Measurements from ENCODE around the gene GALNT9. TPM values are rescaled to one million over a fixed set of nuclear protein-coding genes. Genes with fewer than 3 reads are reported as not detected.
"Not testable (repeated sequence)": the region's sequence is repeated elsewhere in the genome, so short reads cannot be mapped to it uniquely, and the experiment has no call there.

Gene GALNT9
- total RNA-seq, 4 donors from 2014 or later: 1.6 TPM; not detected in 3

- Histone ChIP-seq H3K27me3 (peaks cover 0 to 42% of the 10 kb centered on the region in 2 donors), H3K4me1 (no peaks in the 10 kb centered on the region), H3K27ac (no peak overlapping the region), H3K36me3 (no peaks in the 10 kb centered on the region), H3K9me3 (no peaks in the 10 kb centered on the region), H3K4me3 (no peak overlapping the region)
- TF ChIP-seq EP300 (IDR thresholded peaks at IDR 0.05) (no peak), POLR2A (IDR thresholded peaks at IDR 0.05) (no peak)
- TF ChIP-seq, protein P1, sequence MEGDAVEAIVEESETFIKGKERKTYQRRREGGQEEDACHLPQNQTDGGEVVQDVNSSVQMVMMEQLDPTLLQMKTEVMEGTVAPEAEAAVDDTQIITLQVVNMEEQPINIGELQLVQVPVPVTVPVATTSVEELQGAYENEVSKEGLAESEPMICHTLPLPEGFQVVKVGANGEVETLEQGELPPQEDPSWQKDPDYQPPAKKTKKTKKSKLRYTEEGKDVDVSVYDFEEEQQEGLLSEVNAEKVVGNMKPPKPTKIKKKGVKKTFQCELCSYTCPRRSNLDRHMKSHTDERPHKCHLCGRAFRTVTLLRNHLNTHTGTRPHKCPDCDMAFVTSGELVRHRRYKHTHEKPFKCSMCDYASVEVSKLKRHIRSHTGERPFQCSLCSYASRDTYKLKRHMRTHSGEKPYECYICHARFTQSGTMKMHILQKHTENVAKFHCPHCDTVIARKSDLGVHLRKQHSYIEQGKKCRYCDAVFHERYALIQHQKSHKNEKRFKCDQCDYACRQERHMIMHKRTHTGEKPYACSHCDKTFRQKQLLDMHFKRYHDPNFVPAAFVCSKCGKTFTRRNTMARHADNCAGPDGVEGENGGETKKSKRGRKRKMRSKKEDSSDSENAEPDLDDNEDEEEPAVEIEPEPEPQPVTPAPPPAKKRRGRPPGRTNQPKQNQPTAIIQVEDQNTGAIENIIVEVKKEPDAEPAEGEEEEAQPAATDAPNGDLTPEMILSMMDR (IDR thresholded peaks at IDR 0.05): no peak
- 72 to 77% methylated on average over 1 of the region's 1 CpG for WGBS, 2 donors
- no peak for DNase-seq (ENCODE audit: low spot score in 2 of 2)
These were observed 102.8 kb downstream of the GALNT9 start for GRCh38 chr12:132226604-132227003.

DNA sequence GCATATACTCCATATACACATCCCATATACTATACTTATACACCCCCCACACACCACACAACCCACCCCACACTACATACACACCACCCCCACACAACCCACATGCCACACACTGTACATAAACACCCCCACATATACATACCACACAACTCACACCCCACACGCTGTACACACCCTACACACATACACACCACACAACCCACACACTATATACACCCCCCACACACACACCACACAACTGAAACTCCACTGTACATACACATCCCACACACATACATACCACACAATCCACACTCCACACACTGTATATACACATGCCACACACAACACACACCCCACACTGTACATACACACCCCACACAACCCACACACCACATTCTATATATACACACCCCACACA lies 104.2 kb downstream of the GALNT9 start:
- Histone ChIP-seq H3K4me3 (no peak overlapping the region), H3K27ac (no peak overlapping the region), H3K4me1 (no peaks in the 10 kb centered on the region), H3K27me3 (peaks cover 0 to 44% of the 10 kb centered on the region in 2 donors), H3K9me3 (peaks cover 0 to 9% (median under 1%) of the 10 kb centered on the region in 4 donors), H3K36me3 (no peaks in the 10 kb centered on the region)
- DNase-seq (ENCODE audit: low spot score in 2 of 2): no peak
- 72 to 96% methylated on average over 1 of the region's 1 CpG for WGBS, 2 donors
- TF ChIP-seq, protein P1 (IDR thresholded peaks at IDR 0.05): no peak
- TF ChIP-seq POLR2A (IDR thresholded peaks at IDR 0.05): no peak
- TF ChIP-seq EP300 (IDR thresholded peaks at IDR 0.05): no peak

GRCh38 chr12:132224484-132224883 lies 104.9 kb downstream of the GALNT9 start:
- Histone ChIP-seq H3K9me3 (peaks cover 0 to 12% (median 1%) of the 10 kb centered on the region in 4 donors), H3K36me3 (no peaks in the 10 kb centered on the region), H3K4me3 (no peak overlapping the region), H3K4me1 (no peaks in the 10 kb centered on the region), H3K27ac (no peak overlapping the region), H3K27me3 (peaks cover 0 to 39% of the 10 kb centered on the region in 2 donors)
- TF ChIP-seq, protein P1 (IDR thresholded peaks at IDR 0.05): no peak
- TF ChIP-seq POLR2A (IDR thresholded peaks at IDR 0.05) (no peak), EP300 (IDR thresholded peaks at IDR 0.05) (no peak)
- 93 to 95% methylated on average over 2 of the region's 2 CpGs for WGBS, 2 donors
- no peak for DNase-seq (ENCODE audit: low spot score in 2 of 2)

GRCh38 chr12:132222808-132223173 lies 106.6 kb downstream of the GALNT9 start:
- Histone ChIP-seq H3K27ac (no peak overlapping the region), H3K9me3 (peaks cover 0 to 12% (median 1%) of the 10 kb centered on the region in 4 donors), H3K36me3 (no peaks in the 10 kb centered on the region), H3K4me3 (no peak overlapping the region), H3K4me1 (no peaks in the 10 kb centered on the region), H3K27me3 (peaks cover 0 to 32% of the 10 kb centered on the region in 2 donors)
- 74 to 81% methylated on average over 6 of the region's 6 CpGs for WGBS, 2 donors
- TF ChIP-seq EP300 (IDR thresholded peaks at IDR 0.05) (no peak), POLR2A (IDR thresholded peaks at IDR 0.05) (no peak)
- TF ChIP-seq, protein P1 (IDR thresholded peaks at IDR 0.05): no peak
- DNase-seq (ENCODE audit: low spot score in 2 of 2): no peak

GRCh38 chr12:132222096-132222807 lies 107.1 kb downstream of the GALNT9 start:
- DNase-seq (ENCODE audit: low spot score in 2 of 2): no peak
- H3K27me3 ChIP-seq: peaks cover 0 to 27% of the 10 kb centered on the region in 2 donors

GRCh38 chr12:132219761-132220160 lies 109.6 kb downstream of the GALNT9 start:
- not testable (repeated sequence) for DNase-seq (ENCODE audit: low spot score in 2 of 2); H3K4me3 ChIP-seq; H3K4me1 ChIP-seq; H3K36me3 ChIP-seq; H3K27ac ChIP-seq
- 61 to 84% methylated on average over 5 to 11 of the region's 12 CpGs for WGBS, 2 donors
- Histone ChIP-seq H3K27me3 (peaks cover 0 to 20% of the 10 kb centered on the region in 2 donors), H3K9me3 (peaks cover 0 to 12% (median 1%) of the 10 kb centered on the region in 4 donors)

More at GRCh38 chr12:132222096-132222807, 107.1 kb downstream of the GALNT9 start:
- TF ChIP-seq EP300 (IDR thresholded peaks at IDR 0.05) (no peak), POLR2A (IDR thresholded peaks at IDR 0.05) (no peak)
- TF ChIP-seq, protein P1 (IDR thresholded peaks at IDR 0.05): no peak
- Histone ChIP-seq H3K27ac (no peak overlapping the region), H3K9me3 (peaks cover 0 to 12% (median 1%) of the 10 kb centered on the region in 4 donors), H3K4me1 (no peaks in the 10 kb centered on the region), H3K36me3 (no peaks in the 10 kb centered on the region), H3K4me3 (no peak overlapping the region)
- 17 to 21% methylated on average over 24 of the region's 24 CpGs for WGBS, 2 donors

All from tibial nerve (tissue), 4 donors.